ENCODE measurements around the gene CNTNAP2. TPM values are rescaled to one million over a fixed set of nuclear protein-coding genes. Genes with fewer than 3 reads are reported as not detected.
A peak's percentile ranks its signal among the peaks of the same experiment; 100 is the strongest.

The CNTNAP2 gene
- total RNA-seq, 4 donors from 2014 or later: 0.29 to 0.88 (median 0.33) TPM; not detected in 1

GRCh38 chr7:146090023-146090645, 26.5 kb upstream of the CNTNAP2 start:
- intact Hi-C loops (cut with DNase I): no loop called here
- H3K27ac ChIP-seq: no peak overlapping the region
- no peaks in the 10 kb centered on the region for H3K27me3 ChIP-seq
- WGBS, 2 donors: 2 to 4% methylated on average over 4 of the region's 4 CpGs
- H3K4me3 ChIP-seq (replicated peaks in 1 of 3): no peak overlapping the region
- DNase-seq: peak in 1 of 2 donors; percentile 3
- no peaks in the 10 kb centered on the region for H3K36me3 ChIP-seq
- H3K4me1 ChIP-seq: no peaks in the 10 kb centered on the region
- no peaks in the 10 kb centered on the region for H3K9me3 ChIP-seq
- TF ChIP-seq CTCF (IDR thresholded peaks at IDR 0.05) (peak; percentile 33 to 74 (median 60)), POLR2A (IDR thresholded peaks at IDR 0.05) (no peak)

GRCh38 chr7:146094356-146094755, 22.2 kb upstream of the CNTNAP2 start:
- H3K27me3 ChIP-seq: no peaks in the 10 kb centered on the region
- WGBS, 2 donors: 49 to 63% methylated on average over 4 of the region's 4 CpGs

GRCh38 chr7:146096994-146097393, 19.6 kb upstream of the CNTNAP2 start:
- Histone ChIP-seq H3K27ac (no peak overlapping the region), H3K27me3 (no peaks in the 10 kb centered on the region), H3K4me3 (replicated peaks in 1 of 3) (no peak overlapping the region), H3K9me3 (no peaks in the 10 kb centered on the region), H3K4me1 (no peaks in the 10 kb centered on the region), H3K36me3 (no peaks in the 10 kb centered on the region)
- WGBS, 2 donors: 50 to 68% methylated on average over 5 of the region's 5 CpGs
- TF ChIP-seq CTCF (IDR thresholded peaks at IDR 0.05): no peak
- TF ChIP-seq POLR2A (IDR thresholded peaks at IDR 0.05): no peak
- intact Hi-C loops (cut with DNase I): no loop called here
- no peak for DNase-seq

More at GRCh38 chr7:146094356-146094755, 22.2 kb upstream of the CNTNAP2 start:
- no peak for DNase-seq
- Histone ChIP-seq H3K4me3 (replicated peaks in 1 of 3) (no peak overlapping the region), H3K36me3 (no peaks in the 10 kb centered on the region), H3K9me3 (no peaks in the 10 kb centered on the region), H3K4me1 (no peaks in the 10 kb centered on the region), H3K27ac (no peak overlapping the region)
- intact Hi-C loops (cut with DNase I): no loop called here
- no peak for TF ChIP-seq CTCF (IDR thresholded peaks at IDR 0.05)
- TF ChIP-seq POLR2A (IDR thresholded peaks at IDR 0.05): no peak

- TF ChIP-seq CTCF (IDR thresholded peaks at IDR 0.05) (no peak), POLR2A (IDR thresholded peaks at IDR 0.05) (no peak)
- DNase-seq: no peak
- Histone ChIP-seq H3K4me3 (replicated peaks in 1 of 3) (no peak overlapping the region), H3K27ac (no peak overlapping the region), H3K27me3 (no peaks in the 10 kb centered on the region), H3K36me3 (no peaks in the 10 kb centered on the region), H3K9me3 (no peaks in the 10 kb centered on the region), H3K4me1 (no peaks in the 10 kb centered on the region)
- 72% methylated on average over 3 of the region's 3 CpGs for WGBS, 2 donors
- intact Hi-C loops (cut with DNase I): no loop called here
These were observed 10.3 kb upstream of the CNTNAP2 start for GRCh38 chr7:146106319-146106718.

- intact Hi-C loops (cut with DNase I): no loop called here
- DNase-seq: no peak
- H3K27me3 ChIP-seq: no peaks in the 10 kb centered on the region
- no peaks in the 10 kb centered on the region for H3K36me3 ChIP-seq
- WGBS, 2 donors: 56 to 58% methylated on average over 1 of the region's 1 CpG
- H3K9me3 ChIP-seq: no peaks in the 10 kb centered on the region
- H3K4me3 ChIP-seq (replicated peaks in 1 of 3): no peak overlapping the region
- peaks cover 8 to 9% of the 10 kb centered on the region in 2 donors for H3K4me1 ChIP-seq
- H3K27ac ChIP-seq: no peak overlapping the region
- TF ChIP-seq CTCF (IDR thresholded peaks at IDR 0.05) (no peak), POLR2A (IDR thresholded peaks at IDR 0.05) (no peak)
These were observed 3.8 kb upstream of the CNTNAP2 start for GRCh38 chr7:146112755-146113154.
